Keratinocyte (primary cell): ENCODE measurements around the gene GID4. TPM values are rescaled to one million over a fixed set of nuclear protein-coding genes. Genes with fewer than 3 reads are reported as not detected.

Experiments used
- DNase-seq: peaks from one replicate; pipeline ENCODE4 v3.0.0-alpha.2; 2011; ENCODE audit warnings: low read depth, missing footprints, low spot score
- FAIRE-seq: peaks from 2 replicates; lab custom pipeline; 2011; peaks lifted over from hg19 to GRCh38; lab: Jason Lieb, UNC
- H2AFZ ChIP-seq: 2 replicates; pipeline ENCODE4 v1.6.0; 2012; ENCODE audit warnings: low read length, control low read depth, inconsistent platforms; ENCODE audit not compliant: control insufficient read depth
- H3K27ac ChIP-seq: 2 replicates; pipeline ENCODE4 v1.5.1; 2011; ENCODE audit warnings: low read length; ENCODE audit not compliant: control insufficient read depth, insufficient read depth
- H3K27me3 ChIP-seq: 3 replicates; pipeline ENCODE4 v1.6.0; 2011; ENCODE audit warnings: low read length; ENCODE audit not compliant: control insufficient read depth, insufficient read depth; ENCODE audit errors: extremely low read depth
- H3K36me3 ChIP-seq, 2 experiments: 2 replicates in 1 of 2; 3 replicates in 1 of 2; pipeline ENCODE4 v1.5.1; 2011; ENCODE audit warnings: low read length in 2 of 2, mild to moderate bottlenecking in 1 of 2; ENCODE audit not compliant: control insufficient read depth in 2 of 2, insufficient read depth in 2 of 2; ENCODE audit errors: extremely low read depth in 1 of 2
- H3K4me1 ChIP-seq: 3 replicates; pipeline ENCODE4 v1.5.1; 2011; ENCODE audit warnings: low read length; ENCODE audit not compliant: control insufficient read depth, insufficient read depth; ENCODE audit errors: extremely low read depth
- H3K4me2 ChIP-seq: 3 replicates; pipeline ENCODE4 v1.6.0; 2011; ENCODE audit warnings: low read depth, low read length; ENCODE audit not compliant: control insufficient read depth, insufficient read depth; ENCODE audit errors: extremely low read depth
- H3K4me3 ChIP-seq, 3 experiments: fragments of 200-600 bp in 1 of 3; sonication (generic) in 1 of 3; 2 replicates in 2 of 3; 3 replicates in 1 of 3; pipeline ENCODE4 v1.5.1; 2011 to 2016; ENCODE audit warnings: low read length in 3 of 3, mild to moderate bottlenecking in 3 of 3, control low read depth in 2 of 3, inconsistent platforms in 1 of 3, low read depth in 1 of 3, mixed read lengths in 1 of 3, mixed run types in 1 of 3, moderate library complexity in 1 of 3; ENCODE audit not compliant: control insufficient read depth in 2 of 3, insufficient read depth in 2 of 3; ENCODE audit errors: extremely low read depth in 1 of 3
- H3K79me2 ChIP-seq: 2 replicates; pipeline ENCODE4 v1.6.0; 2012; ENCODE audit warnings: low read length; ENCODE audit not compliant: control insufficient read depth, insufficient read depth
- H3K9ac ChIP-seq: 3 replicates; pipeline ENCODE4 v1.6.0; 2011; ENCODE audit warnings: low read length; ENCODE audit not compliant: control insufficient read depth, insufficient read depth; ENCODE audit errors: extremely low read depth
- H3K9me1 ChIP-seq: 3 replicates; pipeline ENCODE4 v1.6.0; 2011; ENCODE audit warnings: low read length; ENCODE audit not compliant: control insufficient read depth, insufficient read depth; ENCODE audit errors: extremely low read depth
- H3K9me3 ChIP-seq: 2 replicates; pipeline ENCODE4 v1.5.1; 2012; ENCODE audit warnings: low read depth, low read length; ENCODE audit not compliant: control insufficient read depth
- H4K20me1 ChIP-seq: 3 replicates; pipeline ENCODE4 v1.6.0; 2011; ENCODE audit warnings: low read length; ENCODE audit not compliant: control insufficient read depth, insufficient read depth; ENCODE audit errors: extremely low read depth
- EZH2 ChIP-seq: IDR thresholded peaks from one replicate; pipeline ENCODE4 v1.6.1; 2012; ENCODE audit warnings: inconsistent platforms, mild to moderate bottlenecking, low read length, moderate library complexity
- dilution Hi-C: fragments of 300-500 bp; cut with MboI; formaldehyde crosslinking; loops from one replicate; pipeline ENCODE4 v1.7.0; 2020; ENCODE audit warnings: low sequenced_read_pairs; ENCODE audit not compliant: extremely low pct_ligation_motif_present
- polyA plus RNA-seq, 5 experiments: library from polyadenylated mRNA; depleted of rRNA in 3 of 5; stranded (reverse) in 3 of 5; stranded (forward) in 1 of 5; unstranded in 1 of 5; fragments of >200 nt; gene quantifications; 1 replicate in 1 of 5; 2 replicates in 3 of 5; 3 replicates in 1 of 5; pipeline versions ENCODE4 v1.2.1 to v1.2.3, GENCODE V29; 2011 to 2012; ENCODE audit warnings: missing spikeins in 2 of 5, low read depth in 1 of 5, low replicate concordance in 1 of 5
- TF ChIP-seq, protein P1 (sequence below), 3 experiments: IDR thresholded peaks in 1 of 3; conservative IDR thresholded peaks in 1 of 3; optimal IDR thresholded peaks in 1 of 3; 2 replicates in 2 of 3; 3 replicates in 1 of 3; pipeline versions ENCODE3 to v1.5.1; 2011; ENCODE audit warnings: low read length in 3 of 3, mild to moderate bottlenecking in 3 of 3, moderate library complexity in 2 of 3, control low read depth in 1 of 3, inconsistent platforms in 1 of 3; ENCODE audit not compliant: insufficient read depth in 2 of 3; ENCODE audit errors: extremely low read depth in 1 of 3

GID4 gene
- polyA plus RNA-seq, 1 donor (not counting 4 experiments of a cell fraction or from before 2014, with no cell fraction given): 16.8 TPM

DNA sequence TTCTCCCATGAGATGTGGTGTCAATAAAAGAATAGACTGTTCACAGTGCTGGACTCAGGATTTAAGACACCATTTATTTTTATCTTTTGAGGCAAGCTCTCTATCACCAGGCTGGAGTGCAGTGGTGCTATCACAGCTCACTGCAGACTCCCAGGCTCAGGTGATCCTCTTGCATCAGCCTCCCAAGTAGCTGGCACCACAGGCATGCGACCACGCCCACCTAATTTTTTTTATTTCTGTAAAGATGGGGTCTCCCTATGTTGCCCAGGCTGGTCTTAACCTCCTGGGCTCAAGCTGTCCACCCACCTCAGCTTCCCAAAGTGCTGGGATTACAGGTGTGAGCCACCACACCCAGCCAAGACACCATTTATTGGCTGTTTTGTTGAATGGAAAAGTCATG is 29.9 kb downstream of the GID4 start:
- Histone ChIP-seq H3K79me2 (no peaks in the 10 kb centered on the region), H3K9me3 (no peaks in the 10 kb centered on the region), H3K36me3 (peaks cover 13 to 14% of the 10 kb centered on the region in 2 experiments), H3K27ac (no peak overlapping the region), H3K9me1 (no peaks in the 10 kb centered on the region), H2AFZ (no peak overlapping the region), H4K20me1 (no peaks in the 10 kb centered on the region), H3K4me2 (no peak overlapping the region), H3K4me3 (no peak overlapping the region), H3K4me1 (peaks cover 13% of the 10 kb centered on the region), H3K27me3 (no peaks in the 10 kb centered on the region), H3K9ac (no peak overlapping the region)
- no peak for TF ChIP-seq EZH2
- TF ChIP-seq, protein P1, sequence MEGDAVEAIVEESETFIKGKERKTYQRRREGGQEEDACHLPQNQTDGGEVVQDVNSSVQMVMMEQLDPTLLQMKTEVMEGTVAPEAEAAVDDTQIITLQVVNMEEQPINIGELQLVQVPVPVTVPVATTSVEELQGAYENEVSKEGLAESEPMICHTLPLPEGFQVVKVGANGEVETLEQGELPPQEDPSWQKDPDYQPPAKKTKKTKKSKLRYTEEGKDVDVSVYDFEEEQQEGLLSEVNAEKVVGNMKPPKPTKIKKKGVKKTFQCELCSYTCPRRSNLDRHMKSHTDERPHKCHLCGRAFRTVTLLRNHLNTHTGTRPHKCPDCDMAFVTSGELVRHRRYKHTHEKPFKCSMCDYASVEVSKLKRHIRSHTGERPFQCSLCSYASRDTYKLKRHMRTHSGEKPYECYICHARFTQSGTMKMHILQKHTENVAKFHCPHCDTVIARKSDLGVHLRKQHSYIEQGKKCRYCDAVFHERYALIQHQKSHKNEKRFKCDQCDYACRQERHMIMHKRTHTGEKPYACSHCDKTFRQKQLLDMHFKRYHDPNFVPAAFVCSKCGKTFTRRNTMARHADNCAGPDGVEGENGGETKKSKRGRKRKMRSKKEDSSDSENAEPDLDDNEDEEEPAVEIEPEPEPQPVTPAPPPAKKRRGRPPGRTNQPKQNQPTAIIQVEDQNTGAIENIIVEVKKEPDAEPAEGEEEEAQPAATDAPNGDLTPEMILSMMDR (optimal IDR thresholded peaks at IDR 0.05 in 1 of 3, IDR thresholded peaks at IDR 0.05 in 1 of 3, conservative IDR thresholded peaks at IDR 0.05 in 1 of 3; ENCODE audit: extremely low read depth in 1 of 3, insufficient read depth in 2 of 3, low read length in 3 of 3): no peak
- FAIRE-seq (no peak), DNase-seq (no peak)
- dilution Hi-C loops: no loop called here

DNA sequence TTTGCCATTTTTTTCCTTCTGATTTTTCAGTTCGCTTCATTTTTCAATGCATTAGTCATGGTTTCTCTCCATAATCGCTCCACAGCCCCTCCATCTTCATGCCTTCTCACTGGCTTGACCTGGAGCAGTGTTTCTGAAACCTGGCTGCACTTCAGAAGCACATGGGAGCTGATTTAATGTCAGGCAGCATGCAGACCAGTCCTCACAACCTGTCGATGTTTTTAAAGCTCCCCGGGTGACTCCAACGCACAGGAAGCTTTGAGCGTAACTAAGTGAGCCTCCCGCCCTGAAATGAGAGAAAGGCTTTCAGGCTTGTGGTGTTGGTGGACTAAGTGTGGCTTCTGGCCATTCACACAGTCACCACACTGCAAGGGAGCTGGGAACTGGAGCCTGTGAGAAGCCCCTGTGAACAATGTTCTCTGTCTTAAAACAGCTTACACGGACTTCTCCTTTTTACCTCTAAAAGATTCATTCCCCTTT is 31.7 kb downstream of the GID4 start:
- Histone ChIP-seq H3K79me2 (no peaks in the 10 kb centered on the region), H3K4me3 (no peak overlapping the region), H3K27ac (no peak overlapping the region), H3K9me1 (no peaks in the 10 kb centered on the region), H3K9me3 (no peaks in the 10 kb centered on the region), H4K20me1 (no peaks in the 10 kb centered on the region), H3K27me3 (no peaks in the 10 kb centered on the region), H3K36me3 (peaks cover 5 to 10% of the 10 kb centered on the region in 2 experiments), H3K9ac (no peak overlapping the region), H3K4me2 (peak overlapping the region; percentile 54), H2AFZ (peak overlapping the region; percentile 66), H3K4me1 (peaks cover 13% of the 10 kb centered on the region)
- FAIRE-seq (no peak), DNase-seq (no peak)
- dilution Hi-C loops: no loop called here
- TF ChIP-seq, protein P1 (optimal IDR thresholded peaks at IDR 0.05 in 1 of 3, IDR thresholded peaks at IDR 0.05 in 1 of 3, conservative IDR thresholded peaks at IDR 0.05 in 1 of 3; ENCODE audit: extremely low read depth in 1 of 3, insufficient read depth in 2 of 3, low read length in 3 of 3): no peak
- TF ChIP-seq EZH2: no peak
